Measurements from ENCODE around the gene URAD. TPM values are rescaled to one million over a fixed set of nuclear protein-coding genes. Genes with fewer than 3 reads are reported as not detected.

URAD gene
- total RNA-seq, 4 donors from 2014 or later: not detected

Small RNA genes lying within 50 kb of the gene (small RNA-seq; reads per million reads assigned to genes)
- gene ATP5F1EP2: 0 reads per million in 3 donors
- 0 reads per million in 3 donors for gene RN7SL272P

Other genes starting within 250 kb of the URAD start
- not detected for gene GSX1, start 196.2 kb downstream of the URAD start, total RNA-seq
- gene PDX1, start 68.7 kb downstream of the URAD start, total RNA-seq: not detected
- gene CDX2, start 19.4 kb downstream of the URAD start, total RNA-seq: under 1 TPM in 1 of 4 donors, not detected in 3; 0.17 TPM
- gene FLT3, start 111.9 kb upstream of the URAD start, total RNA-seq: 1 to 10 TPM in 1 of 4 donors, under 1 TPM in 3; 0.06 to 1.8 (median 0.53) TPM
- gene PAN3, start 149.9 kb upstream of the URAD start, total RNA-seq: 10 to 100 TPM; 26.2 to 30.4 (median 27.1) TPM